Dermis microvascular lymphatic vessel endothelial cell (primary cell): ENCODE results near the gene RPL3. TPM values are rescaled to one million over a fixed set of nuclear protein-coding genes. Genes with fewer than 3 reads are reported as not detected.
A peak's percentile ranks its signal among the peaks of the same experiment; 100 is the strongest.

Experiments
- DNase-seq, 2 donors: peaks; one replicate each; pipeline versions ENCODE4 v3.0.0 to v3.0.0-alpha.2; 2010; ENCODE audit warnings: low read depth in 2 of 2
- total RNA-seq: library from RNA; depleted of rRNA; stranded (reverse); fragments of >200 nt; gene quantifications from 2 replicates; pipeline ENCODE4 v1.2.1, GENCODE V29; 2014

RPL3 gene
- total RNA-seq, 1 donor from 2014 or later, result 2,576 TPM

- DNase-seq, result no peak
These were observed 2.2 kb downstream of the RPL3 start for GRCh38 chr22:39317084-39317774.

DNA sequence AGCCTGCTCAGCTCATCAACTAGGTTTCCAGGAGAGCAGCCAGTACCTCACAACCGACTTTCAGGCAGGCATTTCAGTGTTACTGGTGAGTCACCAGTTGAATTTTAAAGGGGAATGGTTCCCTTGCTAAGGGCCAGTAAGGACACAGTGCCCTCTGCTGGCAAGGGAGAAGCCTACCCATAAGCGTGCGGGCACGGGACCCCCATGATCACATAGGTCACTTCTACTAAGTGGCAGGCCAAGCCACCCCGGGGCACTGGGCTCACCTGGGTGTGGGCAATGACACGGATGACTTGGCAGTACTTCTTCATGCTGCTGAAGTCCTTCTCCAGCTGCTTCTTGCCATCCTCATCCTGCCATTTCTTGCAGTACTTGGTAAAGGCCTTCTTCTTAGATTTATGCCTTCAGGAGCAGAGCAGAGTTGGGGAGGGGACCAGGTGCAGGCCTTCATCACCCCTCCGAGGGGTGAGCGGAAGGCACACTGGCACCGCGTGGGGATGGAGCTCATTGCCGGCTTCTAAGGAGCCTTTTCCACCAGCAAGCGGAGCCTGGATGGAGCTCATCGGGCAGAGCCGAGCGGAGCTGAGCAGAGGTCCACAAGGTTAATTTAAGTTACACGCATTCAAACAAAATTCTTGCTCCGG is 2.9 kb downstream of the RPL3 start:
- peak; percentile 89 to 95 for DNase-seq

GRCh38 chr22:39315389-39315788 is 4.0 kb downstream of the RPL3 start:
- DNase-seq, result peak; percentile 33 to 57

DNA sequence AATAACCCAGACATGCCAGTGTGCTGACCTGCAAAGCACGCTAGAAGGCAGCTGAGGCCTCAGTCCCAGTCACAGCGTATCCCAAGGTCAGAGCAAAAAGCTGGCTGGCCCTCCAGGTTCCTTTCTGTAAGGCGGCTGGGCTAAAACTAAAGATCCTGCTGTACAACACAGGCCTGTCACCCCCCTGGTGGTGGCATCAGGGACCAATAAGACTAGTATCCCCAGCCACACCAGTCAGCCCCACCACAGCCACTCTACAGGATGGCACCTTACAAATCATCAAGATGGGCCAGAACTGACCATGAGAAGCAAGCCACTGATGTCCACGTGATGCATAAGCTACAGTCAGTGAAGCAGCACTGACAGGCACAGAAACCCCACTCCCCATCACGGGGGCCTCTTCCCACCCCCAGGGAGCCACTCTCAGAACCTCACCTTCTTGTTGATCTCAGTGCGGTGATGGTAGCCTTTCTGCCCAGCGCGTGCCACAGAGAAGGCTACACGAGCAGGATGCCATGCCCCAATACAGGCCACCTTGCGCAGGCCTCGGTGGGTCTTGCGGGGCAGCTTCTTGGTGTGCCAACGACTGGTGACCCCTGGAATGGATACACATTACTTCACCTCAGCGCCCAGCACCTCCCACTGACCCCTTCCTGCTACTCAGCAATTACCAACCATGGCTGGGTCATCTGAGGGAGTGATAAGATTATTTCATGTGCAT is 5.0 kb downstream of the RPL3 start:
- DNase-seq, result no peak

GRCh38 chr22:39313258-39314001 is 6.0 kb downstream of the RPL3 start:
- DNase-seq, result no peak

DNA sequence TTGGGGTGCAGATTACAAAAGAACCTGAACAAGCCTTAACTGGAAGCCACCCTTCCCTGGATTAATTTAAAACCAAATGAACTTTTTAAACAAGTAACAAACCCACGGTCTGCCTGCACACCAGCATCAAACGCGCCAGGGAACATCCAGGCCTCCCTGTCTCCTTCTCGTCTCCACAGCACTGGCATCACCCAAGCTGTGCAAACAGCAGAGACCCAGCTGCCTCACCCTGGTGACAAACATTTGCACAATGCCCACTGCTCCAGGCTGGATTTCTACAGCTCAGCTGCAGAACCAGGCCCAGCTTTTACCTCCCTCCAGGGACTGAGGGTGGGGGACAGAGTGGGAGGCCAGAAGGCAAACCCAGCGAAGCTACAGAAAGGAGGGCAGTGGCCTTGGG is 7.0 kb downstream of the RPL3 start:
- no peak for DNase-seq

- no peak for DNase-seq
These were observed 7.6 kb downstream of the RPL3 start for GRCh38 chr22:39311592-39312400.

DNA sequence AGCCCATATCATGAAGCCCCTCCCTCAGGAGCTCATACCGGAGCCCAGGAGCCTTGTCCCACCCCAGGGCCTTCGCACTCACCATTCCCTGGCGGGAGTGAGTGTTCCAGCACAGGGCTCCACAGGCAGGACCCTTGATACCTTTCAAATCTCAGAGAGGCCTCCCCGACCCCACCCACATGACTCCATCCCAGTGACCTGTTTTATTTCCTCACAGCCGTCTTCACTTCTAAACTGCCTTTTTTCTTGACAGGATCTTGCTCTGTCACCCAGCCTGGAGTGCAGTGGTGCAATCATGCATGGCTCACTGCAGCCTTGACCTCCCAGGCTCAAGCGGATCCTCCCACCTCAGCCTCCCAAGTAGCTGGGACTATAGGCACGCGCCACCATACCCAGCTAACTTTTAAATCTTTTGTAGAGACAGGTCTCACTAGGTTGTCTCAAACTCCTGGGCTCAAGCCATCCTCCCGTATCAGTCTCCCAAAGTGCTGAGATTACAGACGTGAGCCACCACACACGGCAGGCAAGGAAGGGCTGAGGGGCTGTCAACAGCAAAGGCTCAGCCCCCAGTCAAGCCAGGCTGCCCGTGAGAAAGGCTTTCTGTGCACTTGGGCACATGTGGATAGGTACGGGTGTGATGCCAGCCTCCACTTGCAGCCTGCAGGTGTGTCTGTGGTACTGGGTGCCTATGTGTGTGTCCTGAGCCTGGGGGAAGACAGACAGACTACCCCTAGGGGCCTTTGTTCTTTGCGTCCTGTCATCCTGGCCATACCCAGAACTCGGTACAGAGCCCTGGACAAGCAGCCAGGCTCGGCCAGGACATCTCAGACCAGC is 9.3 kb downstream of the RPL3 start:
- DNase-seq, result no peak

GRCh38 chr22:39309364-39309861 is 10.0 kb downstream of the RPL3 start:
- DNase-seq, result no peak

GRCh38 chr22:39308614-39309363 is 10.6 kb downstream of the RPL3 start:
- DNase-seq, result peak; percentile 70 to 91

DNA sequence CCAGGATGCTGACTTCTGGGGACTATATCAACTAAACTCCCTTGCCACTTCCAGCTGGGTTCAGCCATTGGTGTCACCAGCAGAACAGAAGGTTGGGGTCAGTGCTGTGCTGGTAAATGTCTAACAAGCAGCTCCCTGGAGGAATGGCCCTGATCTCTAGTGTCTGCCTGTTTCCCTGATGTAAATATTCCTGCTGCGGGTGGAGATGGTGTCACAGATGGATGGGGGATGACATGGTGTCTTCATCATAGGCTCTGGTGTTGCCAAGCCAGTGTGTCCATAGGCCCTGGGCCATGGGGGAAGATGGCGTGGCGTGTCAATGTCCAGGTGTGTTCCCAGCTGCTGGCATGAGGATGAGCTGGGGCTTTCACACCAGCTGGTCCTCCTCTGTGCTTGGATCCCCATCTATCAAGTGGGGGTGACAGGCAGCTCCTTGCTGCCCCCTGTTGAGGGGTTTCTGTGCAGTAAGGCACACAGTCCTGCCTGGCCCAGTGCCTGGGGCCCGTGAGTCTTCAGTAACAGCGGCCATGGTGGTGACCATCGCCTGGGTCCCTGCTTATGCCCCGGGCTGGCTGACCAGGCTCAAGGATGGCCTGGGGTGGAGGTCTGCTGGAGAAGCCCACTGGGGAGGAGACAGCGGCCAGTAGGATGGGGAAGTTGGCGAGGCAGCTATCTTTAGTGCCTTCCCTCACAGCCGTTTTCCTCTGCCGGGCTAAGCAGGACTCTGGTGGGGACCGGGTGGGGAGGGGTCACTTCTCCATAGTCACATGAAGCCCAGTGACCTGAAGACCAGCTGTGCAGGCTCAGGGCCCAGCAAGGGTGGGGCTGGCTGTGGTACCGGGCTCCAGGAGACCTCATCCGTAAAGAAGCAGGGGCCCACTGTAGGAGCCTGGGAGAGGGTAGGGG is 12.7 kb downstream of the RPL3 start:
- DNase-seq, result peak; percentile 35 to 78

DNA sequence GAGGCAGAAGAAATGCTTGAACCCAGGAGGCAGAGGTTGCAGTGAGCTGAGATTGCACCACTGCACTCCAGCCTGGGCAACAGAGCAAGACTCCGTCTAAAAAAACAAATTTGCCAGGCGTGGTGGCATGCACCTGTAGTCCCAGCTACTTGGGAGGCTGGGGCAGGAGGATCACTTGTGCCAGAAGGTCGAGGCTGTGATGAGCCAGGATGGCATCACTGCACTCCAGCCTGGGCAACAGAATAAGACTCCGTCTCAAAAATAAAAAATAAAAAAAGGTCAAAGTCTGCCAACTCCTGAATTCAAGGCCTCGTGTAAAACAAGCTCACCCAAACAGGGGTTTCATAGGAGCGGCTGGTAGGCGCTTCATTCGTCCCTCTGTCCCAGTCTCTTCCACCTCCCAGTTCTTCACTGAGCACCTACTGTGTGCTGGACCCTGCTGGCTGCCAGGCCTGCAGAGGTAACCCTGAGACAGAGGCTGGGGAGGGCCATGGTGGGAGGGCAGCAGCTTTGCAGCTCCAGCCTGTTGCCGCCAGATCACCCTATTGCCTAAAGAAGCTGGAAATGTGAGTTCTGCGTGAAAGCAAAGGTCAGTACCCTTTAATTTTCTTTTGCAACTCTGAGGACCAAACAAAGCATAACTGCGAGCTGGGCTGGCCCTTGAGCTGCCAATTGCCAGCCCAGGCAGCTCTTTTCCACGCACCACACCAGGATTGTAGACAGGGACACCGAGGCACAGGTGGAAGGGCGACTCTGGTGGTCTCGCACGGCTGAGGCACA is 15.3 kb downstream of the RPL3 start:
- DNase-seq, result no peak

DNA sequence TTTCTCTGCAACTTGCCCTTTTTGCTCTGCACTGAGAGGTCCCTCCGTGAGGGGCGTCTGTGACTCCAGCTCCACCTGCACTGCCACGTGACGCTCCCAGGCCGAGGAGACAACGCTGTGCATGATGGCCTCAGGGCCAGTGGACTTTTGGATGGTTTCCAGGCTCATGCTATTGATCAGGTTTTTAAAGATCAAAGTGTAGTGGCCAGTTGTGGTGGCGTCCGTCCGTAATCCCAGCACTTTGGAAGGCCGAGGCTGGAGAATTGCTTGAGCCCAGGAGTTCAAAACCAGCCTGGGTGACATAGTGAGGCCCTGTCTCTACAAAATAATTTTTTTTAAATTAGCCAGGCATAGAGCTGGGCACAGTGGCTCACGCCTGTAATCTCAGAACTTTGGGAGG is 16.1 kb downstream of the RPL3 start:
- no peak for DNase-seq

- no peak for DNase-seq
These were observed 16.9 kb downstream of the RPL3 start for GRCh38 chr22:39302431-39302960.

DNA sequence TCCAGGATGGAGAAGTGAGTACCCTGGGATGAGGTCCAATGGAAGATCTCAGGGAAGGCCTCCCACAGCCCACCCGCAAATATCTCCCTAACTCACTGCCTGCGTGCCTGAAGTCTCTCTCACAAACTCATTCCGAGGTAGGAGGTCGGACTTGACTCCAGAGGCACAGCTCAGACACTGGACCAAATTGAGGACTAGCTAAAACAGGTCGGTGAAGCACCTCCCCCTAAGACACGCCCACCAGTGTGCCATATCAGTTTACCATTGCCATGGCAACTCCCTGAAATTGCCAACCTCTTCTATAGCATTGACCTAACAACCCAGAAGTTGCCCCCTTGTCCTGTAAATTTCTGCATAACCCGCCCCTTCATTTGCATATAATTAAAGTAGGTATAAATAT is 17.5 kb downstream of the RPL3 start:
- no peak for DNase-seq

DNA sequence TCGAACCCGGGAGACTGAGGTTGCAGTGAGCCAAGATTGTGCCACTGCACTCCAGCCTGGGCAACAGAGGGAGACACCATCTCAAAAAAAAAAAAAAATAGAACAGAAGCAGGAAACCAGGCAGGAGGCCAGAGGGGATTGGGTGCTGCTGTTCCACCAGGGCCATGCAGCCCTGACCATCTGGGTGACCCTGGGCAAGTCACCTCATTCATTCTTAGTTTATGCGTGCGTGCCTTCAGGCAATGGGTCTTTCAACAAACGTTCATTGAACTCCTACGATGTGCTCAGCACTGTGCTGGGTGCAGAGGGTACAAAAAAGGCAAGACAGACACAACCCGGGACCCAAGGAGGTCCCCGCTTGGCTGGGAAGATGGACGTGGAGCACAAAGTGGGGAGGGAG is 18.3 kb downstream of the RPL3 start:
- DNase-seq, result no peak

DNA sequence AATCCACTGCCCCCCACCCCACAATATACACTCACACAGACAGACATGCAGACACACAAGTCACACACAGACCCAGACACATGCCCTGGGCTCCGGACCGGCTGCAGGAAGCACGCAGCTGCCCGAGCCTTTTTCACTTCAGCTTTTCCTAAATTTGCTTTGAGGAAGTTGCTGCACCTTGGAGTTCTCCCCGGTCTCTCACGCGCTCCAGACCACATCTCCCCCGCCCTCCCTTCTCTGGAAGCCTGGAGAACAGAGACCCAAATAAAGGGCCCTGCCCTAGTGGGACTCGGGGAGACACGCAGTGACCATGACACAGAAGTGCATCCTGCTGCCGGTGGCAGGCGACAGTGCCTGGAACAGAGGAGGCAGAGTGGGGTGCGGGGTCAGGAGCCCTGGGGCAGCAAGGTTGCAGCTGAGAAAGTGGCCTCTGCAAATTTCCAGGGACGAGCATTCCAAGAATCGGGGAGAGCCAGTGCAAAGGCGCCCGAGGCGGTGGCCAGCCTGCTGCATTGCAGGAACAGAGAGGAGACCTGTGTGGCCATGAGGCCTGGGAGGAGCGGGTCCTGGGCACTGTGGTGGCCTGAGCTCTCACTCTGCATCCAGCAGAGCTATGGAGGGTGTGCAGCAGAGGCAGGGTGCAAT is 19.1 kb downstream of the RPL3 start:
- no peak for DNase-seq
